Calu3 (cell line): ENCODE measurements around the gene TSHZ3. TPM values are rescaled to one million over a fixed set of nuclear protein-coding genes. Genes with fewer than 3 reads are reported as not detected.

Experiments used
- BruUV-seq: library from RNA; stranded (reverse); fragments of 400-500 nt; replicated peaks from 2 replicates; lab custom pipeline; 2021; lab: Mats Ljungman, UMichigan
- CTCF ChIA-PET: fragments of 300-600 bp; sonication (Branson Sonifier 250); formaldehyde crosslinking; loops from one replicate; lab custom pipeline; 2022; ENCODE audit warnings: antibody characterized with exemption; lab: Charles Lee
- DNase-seq: peaks from one replicate; pipeline ENCODE4 v3.0.0; 2022
- H3K27ac Mint-ChIP-seq: one replicate; pipeline ENCODE4 v1.8.0; 2022; ENCODE audit warnings: mixed read lengths; ENCODE audit not compliant: unreplicated experiment
- H3K27me3 Mint-ChIP-seq: one replicate; pipeline ENCODE4 v1.8.0; 2022; ENCODE audit warnings: mixed read lengths; ENCODE audit not compliant: unreplicated experiment
- H3K36me3 Mint-ChIP-seq: one replicate; pipeline ENCODE4 v1.8.0; 2022; ENCODE audit warnings: mild to moderate bottlenecking, moderate library complexity, mixed read lengths; ENCODE audit not compliant: insufficient read depth, unreplicated experiment
- H3K4me1 Mint-ChIP-seq: one replicate; pipeline ENCODE4 v1.8.0; 2022; ENCODE audit warnings: mild to moderate bottlenecking, low read depth, mixed read lengths; ENCODE audit not compliant: unreplicated experiment
- H3K4me3 Mint-ChIP-seq: one replicate; pipeline ENCODE4 v1.8.0; 2022; ENCODE audit warnings: mild to moderate bottlenecking, low read depth, moderate library complexity, mixed read lengths; ENCODE audit not compliant: unreplicated experiment
- H3K9me3 Mint-ChIP-seq: one replicate; pipeline ENCODE4 v1.8.0; 2022; ENCODE audit warnings: low read depth, mixed read lengths; ENCODE audit not compliant: unreplicated experiment
- CTCF ChIP-seq: fragments of 200-600 bp; IDR thresholded peaks from one replicate; pipeline ENCODE4 v1.8.0; 2022; ENCODE audit warnings: antibody characterized with exemption; ENCODE audit not compliant: unreplicated experiment
- intact Hi-C: fragments of 100-400 bp; cut with micrococcal nuclease; formaldehyde crosslinking; loops from one replicate; pipeline ENCODE4 v1.10.0; 2022; ENCODE audit not compliant: unreplicated experiment
- total RNA-seq: library from RNA; stranded (reverse); gene quantifications from 2 replicates; pipeline ENCODE4 v1.2.3, GENCODE V29; 2022

The TSHZ3 gene
- total RNA-seq, 1 experiment from 2014 or later = not detected

- CTCF ChIA-PET = no interaction called here
- no TSS peak for BruUV-seq
- Mint-ChIP-seq H3K4me3 (no peak overlapping the region), H3K9me3 (peaks cover 8% of the 10 kb centered on the region), H3K36me3 (no peaks in the 10 kb centered on the region), H3K4me1 (no peaks in the 10 kb centered on the region), H3K27me3 (no peaks in the 10 kb centered on the region), H3K27ac (no peak overlapping the region)
- TF ChIP-seq CTCF = no peak
- intact Hi-C loops = no loop called here
- no peak for DNase-seq
These were observed 69.8 kb downstream of the TSHZ3 start for GRCh38 chr19:31279436-31279765.

- CTCF ChIA-PET = no interaction called here
- Mint-ChIP-seq H3K36me3 (no peaks in the 10 kb centered on the region), H3K4me3 (no peak overlapping the region), H3K27ac (no peak overlapping the region), H3K27me3 (no peaks in the 10 kb centered on the region), H3K9me3 (peaks cover 8% of the 10 kb centered on the region), H3K4me1 (no peaks in the 10 kb centered on the region)
- TF ChIP-seq CTCF = no peak
- no TSS peak for BruUV-seq
- intact Hi-C loops = no loop called here
- no peak for DNase-seq
These were observed 70.4 kb downstream of the TSHZ3 start for GRCh38 chr19:31278555-31279435.

GRCh38 chr19:31277516-31277915 lies 71.7 kb downstream of the TSHZ3 start:
- Mint-ChIP-seq H3K4me3 (no peak overlapping the region), H3K36me3 (no peaks in the 10 kb centered on the region), H3K27ac (no peak overlapping the region), H3K9me3 (peaks cover 14% of the 10 kb centered on the region), H3K4me1 (no peaks in the 10 kb centered on the region), H3K27me3 (no peaks in the 10 kb centered on the region)
- no peak for TF ChIP-seq CTCF
- BruUV-seq = no TSS peak
- intact Hi-C loops = no loop called here
- no peak for DNase-seq
- CTCF ChIA-PET = no interaction called here

- Mint-ChIP-seq H3K4me3 (no peak overlapping the region), H3K36me3 (no peaks in the 10 kb centered on the region), H3K9me3 (peaks cover 14% of the 10 kb centered on the region), H3K4me1 (no peaks in the 10 kb centered on the region), H3K27me3 (no peaks in the 10 kb centered on the region), H3K27ac (no peak overlapping the region)
- no peak for TF ChIP-seq CTCF
- BruUV-seq = no TSS peak
- intact Hi-C loops = no loop called here
- CTCF ChIA-PET = no interaction called here
- DNase-seq = no peak
These were observed 72.4 kb downstream of the TSHZ3 start for GRCh38 chr19:31276831-31277230.
